Breast epithelium (tissue), 3 donors: ENCODE results near the gene PARD3B.

Experiments
- POLR2A ChIP-seq: fragments of 450-650 bp; IDR thresholded peaks from one replicate; pipeline ENCODE4 v1.6.1; 2016; ENCODE audit warnings: antibody characterized with exemption, mild to moderate bottlenecking, moderate library complexity
- POLR2AphosphoS5 ChIP-seq, 3 donors: sonication (generic); formaldehyde crosslinking; IDR thresholded peaks; one replicate each; pipeline ENCODE4 v1.6.1; 2017; ENCODE audit warnings: antibody characterized with exemption in 3 of 3
- TF ChIP-seq, protein P1 (sequence below), 3 donors: fragments of 450-650 bp; IDR thresholded peaks; one replicate each; pipeline ENCODE4 v1.5.1; 2016 to 2017; ENCODE audit warnings: antibody characterized with exemption in 3 of 3, mild to moderate bottlenecking in 3 of 3, moderate library complexity in 3 of 3

- TF ChIP-seq POLR2AphosphoS5 (IDR thresholded peaks at IDR 0.05) (no peak), POLR2A (no peak)
- TF ChIP-seq, protein P1, sequence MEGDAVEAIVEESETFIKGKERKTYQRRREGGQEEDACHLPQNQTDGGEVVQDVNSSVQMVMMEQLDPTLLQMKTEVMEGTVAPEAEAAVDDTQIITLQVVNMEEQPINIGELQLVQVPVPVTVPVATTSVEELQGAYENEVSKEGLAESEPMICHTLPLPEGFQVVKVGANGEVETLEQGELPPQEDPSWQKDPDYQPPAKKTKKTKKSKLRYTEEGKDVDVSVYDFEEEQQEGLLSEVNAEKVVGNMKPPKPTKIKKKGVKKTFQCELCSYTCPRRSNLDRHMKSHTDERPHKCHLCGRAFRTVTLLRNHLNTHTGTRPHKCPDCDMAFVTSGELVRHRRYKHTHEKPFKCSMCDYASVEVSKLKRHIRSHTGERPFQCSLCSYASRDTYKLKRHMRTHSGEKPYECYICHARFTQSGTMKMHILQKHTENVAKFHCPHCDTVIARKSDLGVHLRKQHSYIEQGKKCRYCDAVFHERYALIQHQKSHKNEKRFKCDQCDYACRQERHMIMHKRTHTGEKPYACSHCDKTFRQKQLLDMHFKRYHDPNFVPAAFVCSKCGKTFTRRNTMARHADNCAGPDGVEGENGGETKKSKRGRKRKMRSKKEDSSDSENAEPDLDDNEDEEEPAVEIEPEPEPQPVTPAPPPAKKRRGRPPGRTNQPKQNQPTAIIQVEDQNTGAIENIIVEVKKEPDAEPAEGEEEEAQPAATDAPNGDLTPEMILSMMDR (IDR thresholded peaks at IDR 0.05), result no peak
These were observed 457.1 kb downstream of the PARD3B start for GRCh38 chr2:205002390-205002789.
